ENCODE measurements around the gene SNAPC2. TPM values are rescaled to one million over a fixed set of nuclear protein-coding genes. Genes with fewer than 3 reads are reported as not detected.

SNAPC2 gene
- total and polyA plus RNA-seq, 2 of the 13 experiments (the other 11 are each of a cell fraction or from before 2014, with no cell fraction given): 10.2 to 12.7 TPM

DNA sequence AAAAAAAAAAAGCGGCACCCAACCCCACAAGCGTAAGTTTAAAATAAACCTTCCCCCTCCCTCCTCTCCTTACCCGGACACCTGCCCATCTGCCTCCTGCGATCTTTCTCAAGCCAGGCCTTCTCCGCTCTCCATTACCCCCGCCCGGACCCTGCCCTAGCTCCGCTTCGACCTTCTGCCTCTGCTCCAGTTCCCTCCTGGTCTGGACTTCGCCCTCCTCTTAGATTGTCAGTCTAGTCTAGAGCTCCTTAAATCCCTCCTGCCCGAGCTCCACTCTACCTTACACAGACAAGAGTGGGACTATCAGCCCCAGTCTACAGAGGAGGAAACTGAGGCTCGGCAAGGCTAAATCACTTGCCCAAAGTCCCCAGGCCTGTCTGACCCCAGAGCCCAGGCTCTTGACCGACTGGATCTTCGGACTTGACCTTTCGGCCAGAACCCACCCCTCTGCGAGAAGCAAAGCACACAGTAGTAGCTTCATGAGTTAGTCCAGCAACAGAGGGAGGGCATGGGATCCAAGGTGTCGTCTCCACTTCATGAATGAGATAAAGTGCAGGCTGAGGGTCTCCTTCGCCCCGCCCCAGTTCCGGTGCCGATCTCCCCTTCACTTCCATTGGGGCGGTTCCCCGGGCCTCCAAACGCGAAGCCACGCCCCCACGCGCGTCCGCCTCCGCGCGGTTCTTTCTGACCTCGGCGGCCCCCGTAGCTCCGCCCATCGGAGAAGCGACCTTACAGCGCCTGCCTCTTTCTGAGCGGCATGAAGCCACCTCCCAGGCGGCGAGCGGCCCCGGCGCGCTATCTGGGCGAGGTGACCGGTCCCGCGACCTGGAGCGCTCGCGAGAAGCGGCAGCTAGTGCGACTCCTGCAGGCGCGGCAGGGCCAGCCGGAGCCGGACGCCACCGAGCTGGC is at the start of gene SNAPC2 (continued):
- TF ChIP-seq ZSCAN29 (CRISPR knock-in tag; conservative IDR thresholded peaks at IDR 0.05) (0 out of 2 replicates have a peak, but pooled peaks have one; percentile 5), ISL2 (CRISPR knock-in tag; IDR thresholded peaks at IDR 0.05) (peak; percentile 53; the same call in 1 of the 2 replicates), NFE2 (CRISPR knock-in tag; IDR thresholded peaks at IDR 0.05) (no peak), HNRNPLL (IDR thresholded peaks at IDR 0.05; ENCODE audit: low read depth, low read length, poor library complexity, severe bottlenecking) (peak; percentile 66), ZFP91 (CRISPR knock-in tag; IDR thresholded peaks at IDR 0.05; ENCODE audit: borderline replicate concordance) (peak; percentile 82; the same call in 1 of the 2 replicates), ZSCAN22 (CRISPR knock-in tag; IDR thresholded peaks at IDR 0.05) (peak; percentile 55; the same call in 1 of the 2 replicates), CENPT (CRISPR knock-in tag; IDR thresholded peaks at IDR 0.05; ENCODE audit: low read depth) (0 out of 2 replicates have a peak, but pooled peaks have one; percentile 42), ZNF501 (CRISPR knock-in tag; IDR thresholded peaks at IDR 0.05) (no peak; the same call in 1 of the 2 replicates)
- TF ChIP-seq, protein P1, sequence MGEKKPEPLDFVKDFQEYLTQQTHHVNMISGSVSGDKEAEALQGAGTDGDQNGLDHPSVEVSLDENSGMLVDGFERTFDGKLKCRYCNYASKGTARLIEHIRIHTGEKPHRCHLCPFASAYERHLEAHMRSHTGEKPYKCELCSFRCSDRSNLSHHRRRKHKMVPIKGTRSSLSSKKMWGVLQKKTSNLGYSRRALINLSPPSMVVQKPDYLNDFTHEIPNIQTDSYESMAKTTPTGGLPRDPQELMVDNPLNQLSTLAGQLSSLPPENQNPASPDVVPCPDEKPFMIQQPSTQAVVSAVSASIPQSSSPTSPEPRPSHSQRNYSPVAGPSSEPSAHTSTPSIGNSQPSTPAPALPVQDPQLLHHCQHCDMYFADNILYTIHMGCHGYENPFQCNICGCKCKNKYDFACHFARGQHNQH (CRISPR knock-in tag; IDR thresholded peaks at IDR 0.05): peak; percentile 74; the same call in 1 of the 2 replicates
- TF ChIP-seq, protein P2, sequence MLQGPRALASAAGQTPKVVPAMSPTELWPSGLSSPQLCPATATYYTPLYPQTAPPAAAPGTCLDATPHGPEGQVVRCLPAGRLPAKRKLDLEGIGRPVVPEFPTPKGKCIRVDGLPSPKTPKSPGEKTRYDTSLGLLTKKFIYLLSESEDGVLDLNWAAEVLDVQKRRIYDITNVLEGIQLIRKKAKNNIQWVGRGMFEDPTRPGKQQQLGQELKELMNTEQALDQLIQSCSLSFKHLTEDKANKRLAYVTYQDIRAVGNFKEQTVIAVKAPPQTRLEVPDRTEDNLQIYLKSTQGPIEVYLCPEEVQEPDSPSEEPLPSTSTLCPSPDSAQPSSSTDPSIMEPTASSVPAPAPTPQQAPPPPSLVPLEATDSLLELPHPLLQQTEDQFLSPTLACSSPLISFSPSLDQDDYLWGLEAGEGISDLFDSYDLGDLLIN (CRISPR knock-in tag; IDR thresholded peaks at IDR 0.05; ENCODE audit: borderline replicate concordance): 0 out of 2 replicates have a peak, but pooled peaks have one; percentile 24
- TF ChIP-seq, protein P3, sequence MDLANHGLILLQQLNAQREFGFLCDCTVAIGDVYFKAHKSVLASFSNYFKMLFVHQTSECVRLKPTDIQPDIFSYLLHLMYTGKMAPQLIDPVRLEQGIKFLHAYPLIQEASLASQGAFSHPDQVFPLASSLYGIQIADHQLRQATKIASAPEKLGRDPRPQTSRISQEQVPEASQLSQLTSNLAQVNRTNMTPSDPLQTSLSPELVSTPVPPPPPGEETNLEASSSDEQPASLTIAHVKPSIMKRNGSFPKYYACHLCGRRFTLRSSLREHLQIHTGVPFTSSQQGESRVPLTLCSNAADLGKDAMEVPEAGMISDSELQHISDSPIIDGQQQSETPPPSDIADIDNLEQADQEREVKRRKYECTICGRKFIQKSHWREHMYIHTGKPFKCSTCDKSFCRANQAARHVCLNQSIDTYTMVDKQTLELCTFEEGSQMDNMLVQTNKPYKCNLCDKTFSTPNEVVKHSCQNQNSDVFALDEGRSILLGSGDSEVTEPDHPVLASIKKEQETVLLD (CRISPR knock-in tag; IDR thresholded peaks at IDR 0.05; ENCODE audit: low read depth): peak; percentile 83
- TF ChIP-seq, protein P4, sequence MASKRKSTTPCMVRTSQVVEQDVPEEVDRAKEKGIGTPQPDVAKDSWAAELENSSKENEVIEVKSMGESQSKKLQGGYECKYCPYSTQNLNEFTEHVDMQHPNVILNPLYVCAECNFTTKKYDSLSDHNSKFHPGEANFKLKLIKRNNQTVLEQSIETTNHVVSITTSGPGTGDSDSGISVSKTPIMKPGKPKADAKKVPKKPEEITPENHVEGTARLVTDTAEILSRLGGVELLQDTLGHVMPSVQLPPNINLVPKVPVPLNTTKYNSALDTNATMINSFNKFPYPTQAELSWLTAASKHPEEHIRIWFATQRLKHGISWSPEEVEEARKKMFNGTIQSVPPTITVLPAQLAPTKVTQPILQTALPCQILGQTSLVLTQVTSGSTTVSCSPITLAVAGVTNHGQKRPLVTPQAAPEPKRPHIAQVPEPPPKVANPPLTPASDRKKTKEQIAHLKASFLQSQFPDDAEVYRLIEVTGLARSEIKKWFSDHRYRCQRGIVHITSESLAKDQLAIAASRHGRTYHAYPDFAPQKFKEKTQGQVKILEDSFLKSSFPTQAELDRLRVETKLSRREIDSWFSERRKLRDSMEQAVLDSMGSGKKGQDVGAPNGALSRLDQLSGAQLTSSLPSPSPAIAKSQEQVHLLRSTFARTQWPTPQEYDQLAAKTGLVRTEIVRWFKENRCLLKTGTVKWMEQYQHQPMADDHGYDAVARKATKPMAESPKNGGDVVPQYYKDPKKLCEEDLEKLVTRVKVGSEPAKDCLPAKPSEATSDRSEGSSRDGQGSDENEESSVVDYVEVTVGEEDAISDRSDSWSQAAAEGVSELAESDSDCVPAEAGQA (IDR thresholded peaks at IDR 0.05; ENCODE audit: low read depth): peak; percentile 63
- TF ChIP-seq, protein P4 (CRISPR knock-in tag; IDR thresholded peaks at IDR 0.05; ENCODE audit: borderline replicate concordance): no peak; the same call in 1 of the 2 replicates
